ENCODE measurements around the gene THSD1. TPM values are rescaled to one million over a fixed set of nuclear protein-coding genes. Genes with fewer than 3 reads are reported as not detected.
"Not testable (repeated sequence)": the region's sequence is repeated elsewhere in the genome, so short reads cannot be mapped to it uniquely, and the experiment has no call there.

The THSD1 gene
- total RNA-seq, 4 donors from 2014 or later = 1.2 to 1.9 (median 1.8) TPM

DNA sequence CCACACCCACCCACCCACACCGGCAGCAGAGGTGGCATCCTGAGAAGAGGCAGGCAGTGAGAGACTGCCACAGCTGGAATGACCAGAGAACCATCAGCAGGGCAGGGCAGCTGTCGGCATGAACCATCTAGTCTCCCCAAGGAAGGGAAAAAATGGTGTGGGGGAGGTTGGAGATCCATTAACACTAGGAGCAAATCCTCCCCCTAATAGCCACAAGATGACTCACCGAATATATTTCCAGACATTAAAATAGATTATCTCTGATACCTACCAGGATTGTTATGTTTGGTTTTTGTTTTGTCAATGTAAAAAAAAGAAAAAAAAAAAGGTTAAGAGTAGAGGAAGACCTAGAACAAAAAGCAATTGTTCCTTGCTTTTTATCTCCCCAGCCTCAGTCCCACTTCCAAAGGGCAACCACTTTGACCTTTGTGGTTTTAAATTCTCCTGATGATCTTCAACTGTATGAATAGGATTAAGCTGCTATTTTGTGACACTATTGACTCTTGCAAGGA, 34.2 kb downstream of the THSD1 start:
- 33 to 52% methylated on average over 1 to 3 of the region's 3 CpGs for WGBS, 2 donors (ENCODE audit: low coverage in 1 of 2)

DNA sequence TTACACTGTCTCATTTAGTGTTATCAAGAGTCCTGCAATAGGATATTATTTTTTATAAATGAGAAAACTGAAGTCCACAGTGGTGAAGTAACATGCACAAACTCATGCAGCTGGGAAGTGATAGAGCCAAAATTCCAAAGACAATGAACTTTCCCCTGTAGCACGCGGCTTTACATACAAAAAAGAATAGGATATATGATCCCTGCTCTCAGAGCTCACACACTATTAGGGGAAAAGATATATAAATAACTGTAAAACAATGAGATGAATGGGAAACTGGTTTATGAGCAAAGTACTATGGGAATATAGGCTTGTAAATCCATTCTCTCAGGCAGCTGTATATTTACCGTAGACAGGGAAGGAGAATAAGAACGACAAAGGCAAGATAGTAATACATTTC, 39.7 kb downstream of the THSD1 start:
- H3K4me1 ChIP-seq = no peaks in the 10 kb centered on the region
- in situ Hi-C loops (cut with MboI; ENCODE audit: low pct_ligation_motif_present in 1 of 4, low pct_unique_long_range_greater_than_20kb in 1 of 4, low sequenced_read_pairs in 3 of 4) (no loop called here), intact Hi-C loops (cut with DNase I; ENCODE audit: low total_unique reads) (no loop called here)
- no peaks in the 10 kb centered on the region for H3K36me3 ChIP-seq
- no peaks in the 10 kb centered on the region for H3K27me3 ChIP-seq
- H3K4me3 ChIP-seq = no peak overlapping the region
- no peak for DNase-seq
- TF ChIP-seq POLR2AphosphoS5 (IDR thresholded peaks at IDR 0.05) (no peak), POLR2A (IDR thresholded peaks at IDR 0.05) (no peak), EP300 (IDR thresholded peaks at IDR 0.05; ENCODE audit: low read depth) (no peak)
- TF ChIP-seq, protein P1, sequence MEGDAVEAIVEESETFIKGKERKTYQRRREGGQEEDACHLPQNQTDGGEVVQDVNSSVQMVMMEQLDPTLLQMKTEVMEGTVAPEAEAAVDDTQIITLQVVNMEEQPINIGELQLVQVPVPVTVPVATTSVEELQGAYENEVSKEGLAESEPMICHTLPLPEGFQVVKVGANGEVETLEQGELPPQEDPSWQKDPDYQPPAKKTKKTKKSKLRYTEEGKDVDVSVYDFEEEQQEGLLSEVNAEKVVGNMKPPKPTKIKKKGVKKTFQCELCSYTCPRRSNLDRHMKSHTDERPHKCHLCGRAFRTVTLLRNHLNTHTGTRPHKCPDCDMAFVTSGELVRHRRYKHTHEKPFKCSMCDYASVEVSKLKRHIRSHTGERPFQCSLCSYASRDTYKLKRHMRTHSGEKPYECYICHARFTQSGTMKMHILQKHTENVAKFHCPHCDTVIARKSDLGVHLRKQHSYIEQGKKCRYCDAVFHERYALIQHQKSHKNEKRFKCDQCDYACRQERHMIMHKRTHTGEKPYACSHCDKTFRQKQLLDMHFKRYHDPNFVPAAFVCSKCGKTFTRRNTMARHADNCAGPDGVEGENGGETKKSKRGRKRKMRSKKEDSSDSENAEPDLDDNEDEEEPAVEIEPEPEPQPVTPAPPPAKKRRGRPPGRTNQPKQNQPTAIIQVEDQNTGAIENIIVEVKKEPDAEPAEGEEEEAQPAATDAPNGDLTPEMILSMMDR (IDR thresholded peaks at IDR 0.05) = no peak
- H3K27ac ChIP-seq = no peak overlapping the region
- H3K9me3 ChIP-seq = no peaks in the 10 kb centered on the region
- 48 to 66% methylated on average over 4 of the region's 4 CpGs for WGBS, 2 donors (ENCODE audit: low coverage in 1 of 2)

More for the DNA sequence above, 34.2 kb downstream of the THSD1 start:
- intact Hi-C loops (cut with DNase I; ENCODE audit: low total_unique reads) = no loop called here
- TF ChIP-seq EP300 (IDR thresholded peaks at IDR 0.05; ENCODE audit: low read depth) = no peak
- TF ChIP-seq POLR2AphosphoS5 (IDR thresholded peaks at IDR 0.05) = no peak
- TF ChIP-seq, protein P1 (IDR thresholded peaks at IDR 0.05) = no peak
- no peak for TF ChIP-seq POLR2A (IDR thresholded peaks at IDR 0.05)
- H3K9me3 ChIP-seq = no peaks in the 10 kb centered on the region
- no peaks in the 10 kb centered on the region for H3K27me3 ChIP-seq
- no peak overlapping the region for H3K27ac ChIP-seq
- DNase-seq = no peak
- no peaks in the 10 kb centered on the region for H3K4me1 ChIP-seq
- in situ Hi-C loops (cut with MboI; ENCODE audit: low pct_ligation_motif_present in 1 of 4, low pct_unique_long_range_greater_than_20kb in 1 of 4, low sequenced_read_pairs in 3 of 4) = no loop called here
- no peaks in the 10 kb centered on the region for H3K36me3 ChIP-seq
- H3K4me3 ChIP-seq = no peak overlapping the region

DNA sequence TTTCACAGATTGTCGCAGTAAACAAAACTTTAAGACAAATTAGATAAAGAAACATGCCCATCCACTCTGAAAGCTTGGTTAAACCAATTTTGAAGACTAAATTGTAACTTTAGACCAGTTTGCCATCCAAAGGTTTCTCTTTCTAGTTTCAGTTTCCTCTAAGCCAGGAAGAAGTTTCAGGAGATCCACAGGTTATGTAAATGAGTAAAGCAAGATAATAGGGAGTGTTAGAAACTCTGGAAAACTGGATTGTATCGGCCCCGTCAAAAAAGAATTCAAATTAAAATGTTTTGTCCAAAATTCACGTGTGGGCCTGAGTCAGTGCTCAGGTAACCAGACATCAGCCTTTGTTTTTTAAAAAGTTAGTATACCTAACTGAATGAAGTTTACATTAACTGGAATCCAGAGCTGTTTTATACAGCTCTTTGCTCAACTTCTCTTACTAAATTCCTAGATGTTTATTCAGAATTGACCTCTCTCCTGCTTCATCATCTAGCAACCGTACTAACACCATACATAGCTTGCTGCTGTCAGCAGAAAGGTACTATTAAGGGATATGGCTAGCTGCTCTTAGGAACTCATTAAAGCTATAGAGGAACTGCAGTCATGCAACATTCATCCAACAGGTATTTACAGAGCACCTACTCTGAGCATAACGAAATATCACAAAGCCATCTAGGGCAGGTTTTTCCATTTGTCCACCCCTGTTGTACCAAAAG, 43.6 kb downstream of the THSD1 start:
- WGBS, 2 donors (ENCODE audit: low coverage in 1 of 2) = 84 to 88% methylated on average over 3 to 4 of the region's 6 CpGs
- H3K4me3 ChIP-seq; DNase-seq; H3K9me3 ChIP-seq; intact Hi-C loops (cut with DNase I; ENCODE audit: low total_unique reads); H3K4me1 ChIP-seq; H3K27me3 ChIP-seq; in situ Hi-C loops (cut with MboI; ENCODE audit: low pct_ligation_motif_present in 1 of 4, low pct_unique_long_range_greater_than_20kb in 1 of 4, low sequenced_read_pairs in 3 of 4); H3K36me3 ChIP-seq; H3K27ac ChIP-seq: not testable (repeated sequence)

DNA sequence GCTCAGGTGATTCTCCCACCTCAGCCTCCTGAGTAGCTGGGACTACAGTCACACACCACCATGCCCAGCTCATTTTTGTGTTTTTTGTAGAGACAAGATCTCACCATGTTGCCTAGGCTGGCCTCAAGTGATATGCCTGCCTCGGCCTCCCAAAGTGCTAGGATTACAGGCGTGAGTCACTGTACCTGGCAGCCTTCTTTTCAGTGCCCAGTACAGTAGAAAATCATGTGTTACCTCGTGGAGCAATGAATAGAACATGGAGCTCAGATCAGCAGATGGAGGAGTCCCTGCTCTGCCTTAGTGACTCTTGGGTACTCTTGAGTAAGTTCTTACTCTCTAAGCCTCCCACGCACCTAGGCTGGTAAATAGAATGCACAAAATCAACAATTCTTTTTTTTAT, 44.7 kb downstream of the THSD1 start:
- in situ Hi-C loops (cut with MboI; ENCODE audit: low pct_ligation_motif_present in 1 of 4, low pct_unique_long_range_greater_than_20kb in 1 of 4, low sequenced_read_pairs in 3 of 4) (no loop called here), intact Hi-C loops (cut with DNase I; ENCODE audit: low total_unique reads) (no loop called here)
- TF ChIP-seq EP300 (IDR thresholded peaks at IDR 0.05; ENCODE audit: low read depth) (no peak), POLR2AphosphoS5 (IDR thresholded peaks at IDR 0.05) (no peak), POLR2A (IDR thresholded peaks at IDR 0.05) (no peak)
- TF ChIP-seq, protein P1 (IDR thresholded peaks at IDR 0.05) = no peak
- Histone ChIP-seq H3K9me3 (no peaks in the 10 kb centered on the region), H3K4me3 (no peak overlapping the region), H3K27ac (no peak overlapping the region), H3K36me3 (no peaks in the 10 kb centered on the region), H3K27me3 (no peaks in the 10 kb centered on the region), H3K4me1 (no peaks in the 10 kb centered on the region)
- DNase-seq = no peak
- WGBS, 2 donors (ENCODE audit: low coverage in 1 of 2) = 87 to 100% methylated on average over 3 to 4 of the region's 4 CpGs
